GM12878 (cell line): ENCODE results near the gene MEAF6. TPM values are rescaled to one million over a fixed set of nuclear protein-coding genes. Genes with fewer than 3 reads are reported as not detected.

Experiments
- ATAC-seq: fragments of 200-7000 bp; cut with Tn5 transposase; 3 replicates; pipeline ENCODE4 v1.9.1; 2020; ENCODE audit warnings: mild to moderate bottlenecking, moderate library complexity
- BruUV-seq: library from RNA; stranded (reverse); fragments of 400-500 nt; replicated peaks from 2 replicates; lab custom pipeline; 2021; lab: Mats Ljungman, UMichigan
- CTCF ChIA-PET: fragments of 300-600 bp; sonication (Branson Sonifier 250); formaldehyde crosslinking; extraction: SDS; loops from one replicate; lab custom pipeline; 2021; ENCODE audit warnings: inconsistent platforms; lab: Yijun Ruan, JAX
- POLR2A ChIA-PET: fragments of 350-600 bp; formaldehyde crosslinking; extraction: SDS; loops from one replicate; lab custom pipeline; 2021; ENCODE audit warnings: inconsistent platforms; lab: Charles Lee
- RAD21 ChIA-PET: fragments of 300-600 bp; sonication (Branson Sonifier 250); formaldehyde crosslinking; loops from one replicate; lab custom pipeline; 2023; ENCODE audit warnings: antibody characterized with exemption; ENCODE audit not compliant: unreplicated experiment; lab: Charles Lee
- SMC1A ChIA-PET: fragments of 300-600 bp; sonication (Branson Sonifier 250); formaldehyde crosslinking; loops from one replicate; lab custom pipeline; 2023; ENCODE audit not compliant: unreplicated experiment, uncharacterized antibody; lab: Charles Lee
- DNase-seq: peaks from one replicate; pipeline ENCODE4 v3.0.0-alpha.2; 2011; ENCODE audit warnings: low read depth, low spot score
- FAIRE-seq: peaks from 3 replicates; lab custom pipeline; 2011; peaks lifted over from hg19 to GRCh38; lab: Jason Lieb, UNC
- H2AFZ ChIP-seq: 2 replicates; pipeline ENCODE4 v1.6.0; 2011; ENCODE audit warnings: low read depth, low read length, control low read depth; ENCODE audit not compliant: control insufficient read depth
- H3K27ac ChIP-seq: 2 replicates; pipeline ENCODE4 v1.5.1; 2011; ENCODE audit warnings: control low read depth; ENCODE audit not compliant: control insufficient read depth, insufficient read depth
- H3K27me3 ChIP-seq, 2 experiments: replicated peaks in 1 of 2; 2 replicates each; pipeline versions ENCODE4 v1.6.0 to v1.6.1; 2011; ENCODE audit warnings: low read length in 1 of 2; ENCODE audit not compliant: control insufficient read depth in 2 of 2, insufficient read depth in 2 of 2
- H3K36me3 ChIP-seq, 2 experiments: 2 replicates each; pipeline ENCODE4 v1.5.1; 2011; ENCODE audit warnings: low read length in 1 of 2; ENCODE audit not compliant: control insufficient read depth in 2 of 2, insufficient read depth in 2 of 2
- H3K4me1 ChIP-seq: 2 replicates; pipeline ENCODE4 v1.6.1; 2011; ENCODE audit warnings: mild to moderate bottlenecking, low read length, moderate library complexity, mixed read lengths; ENCODE audit not compliant: control insufficient read depth, insufficient read depth
- H3K4me2 ChIP-seq: 2 replicates; pipeline ENCODE4 v1.6.0; 2011; ENCODE audit warnings: control low read depth; ENCODE audit not compliant: control insufficient read depth, insufficient read depth
- H3K4me3 ChIP-seq: fragments of 200-600 bp; sonication (generic); 2 replicates; pipeline ENCODE4 v1.5.1; 2016
- H3K79me2 ChIP-seq: 2 replicates; pipeline ENCODE4 v1.6.0; 2011; ENCODE audit warnings: low read length; ENCODE audit not compliant: control insufficient read depth, insufficient read depth
- H3K9ac ChIP-seq: 2 replicates; pipeline ENCODE4 v1.8.0; 2011; ENCODE audit warnings: low read length, control low read depth, mixed read lengths; ENCODE audit not compliant: control insufficient read depth, insufficient read depth
- H3K9me3 ChIP-seq: replicated peaks from 3 replicates; pipeline ENCODE4 v1.5.1; 2011; ENCODE audit warnings: mild to moderate bottlenecking, low read length; ENCODE audit not compliant: control insufficient read depth, insufficient read depth
- H4K20me1 ChIP-seq: 2 replicates; pipeline ENCODE4 v1.6.0; 2011; ENCODE audit not compliant: control insufficient read depth, insufficient read depth
- JUND ChIP-seq: IDR thresholded peaks from 2 replicates; pipeline ENCODE4 v1.6.1; 2012; ENCODE audit warnings: low read depth, mild to moderate bottlenecking, low read length, improper control_type of control experiment, moderate library complexity
- KDM1A ChIP-seq: fragments of 200-600 bp; sonication (generic); IDR thresholded peaks from 2 replicates; pipeline ENCODE4 v1.6.1; 2016; ENCODE audit warnings: borderline replicate concordance
- POLR2AphosphoS5 ChIP-seq: IDR thresholded peaks from 2 replicates; pipeline ENCODE4 v1.6.1; 2011; ENCODE audit warnings: mild to moderate bottlenecking, low read length, inconsistent platforms
- RBBP5 ChIP-seq: fragments of 200-600 bp; sonication (generic); conservative IDR thresholded peaks from 2 replicates; pipeline ENCODE4 v1.6.1; 2016
- RELB ChIP-seq: fragments of 450-650 bp; IDR thresholded peaks from 2 replicates; pipeline ENCODE4 v1.6.1; 2017; ENCODE audit warnings: low read depth, mild to moderate bottlenecking, moderate library complexity
- SPI1 ChIP-seq: IDR thresholded peaks from 2 replicates; pipeline ENCODE4 v1.6.1; 2011; ENCODE audit warnings: low read depth, mild to moderate bottlenecking, low read length, moderate library complexity, borderline replicate concordance; ENCODE audit not compliant: insufficient read depth
- SREBF2 ChIP-seq: IDR thresholded peaks from 2 replicates; pipeline ENCODE4 v1.6.1; 2012; ENCODE audit warnings: mild to moderate bottlenecking, low read length
- STAT1 ChIP-seq: fragments of 450-650 bp; conservative IDR thresholded peaks from 2 replicates; pipeline ENCODE4 v1.6.1; 2014; ENCODE audit warnings: antibody characterized with exemption, mild to moderate bottlenecking
- ZBTB11 ChIP-seq: fragments of 450-650 bp; formaldehyde crosslinking; IDR thresholded peaks from 2 replicates; pipeline ENCODE4 v1.5.0; 2022; ENCODE audit warnings: mild to moderate bottlenecking, missing genetic modification characterization
- WGBS: methylation state at CpG from one replicate; pipeline ENCODE4 v1.1.6; 2016; ENCODE audit warnings: low lambda C conversion rate; ENCODE audit not compliant: insufficient replicate concordance, insufficient coverage; ENCODE audit errors: missing lambda C conversion rate; 5-methylcytosine and 5-hydroxymethylcytosine counted together
- in situ Hi-C: fragments of 300-500 bp; cut with MboI; formaldehyde crosslinking; loops from 9 replicates; pipeline ENCODE4 v1.14.3; 2018; ENCODE audit warnings: mixed read lengths
- intact Hi-C: fragments of 100-400 bp; cut with micrococcal nuclease; formaldehyde crosslinking; loops from one replicate; pipeline ENCODE4 v1.14.2; 2022; ENCODE audit not compliant: unreplicated experiment
- polyA plus RNA-seq, 11 experiments: library from polyadenylated mRNA; depleted of rRNA in 4 of 11; unstranded in 6 of 11; stranded (reverse) in 5 of 11; fragments of >200 nt; fragmentation: Nextera tagmentation in 4 of 11; fragmentation: Illumina TruSeq in 1 of 11; extraction: Ambion mirVana in 4 of 11; extraction: Trizol in 1 of 11; gene quantifications; 1 replicate in 1 of 11; 2 replicates in 10 of 11; pipeline versions ENCODE4 v1.2.1 to v1.2.3, GENCODE V29; 2011 to 2016; ENCODE audit warnings: inconsistent platforms in 2 of 11, missing spikeins in 2 of 11, low read depth in 1 of 11
- total RNA-seq, 4 experiments: library from RNA; depleted of rRNA in 3 of 4; stranded (reverse); fragments of >200 nt in 3 of 4; fragmentation: Illumina TruSeq in 1 of 4; extraction: Trizol in 1 of 4; gene quantifications; 2 replicates each; pipeline versions ENCODE4 v1.2.1 to v1.2.3, GENCODE V29; 2013 to 2021
- TF ChIP-seq, protein P1 (sequence below), 3 experiments: IDR thresholded peaks in 2 of 3; conservative IDR thresholded peaks in 1 of 3; 2 replicates each; pipeline ENCODE4 v1.5.1; 2011; ENCODE audit warnings: low read depth in 3 of 3, low read length in 3 of 3, mild to moderate bottlenecking in 3 of 3, control low read depth in 2 of 3, moderate library complexity in 2 of 3, inconsistent platforms in 1 of 3, mixed read lengths in 1 of 3; ENCODE audit not compliant: control insufficient read depth in 2 of 3, insufficient read depth in 1 of 3; ENCODE audit errors: extremely low read depth in 1 of 3
- TF ChIP-seq, protein P2 (sequence below): fragments of 450-650 bp; IDR thresholded peaks from 2 replicates; pipeline ENCODE4 v1.6.1; 2017; ENCODE audit warnings: mild to moderate bottlenecking

Gene MEAF6
- total and polyA plus RNA-seq, 10 of the 15 experiments (the other 5 are each of a cell fraction or from before 2014, with no cell fraction given), result 30.8 to 75.0 (median 58.1) TPM

DNA sequence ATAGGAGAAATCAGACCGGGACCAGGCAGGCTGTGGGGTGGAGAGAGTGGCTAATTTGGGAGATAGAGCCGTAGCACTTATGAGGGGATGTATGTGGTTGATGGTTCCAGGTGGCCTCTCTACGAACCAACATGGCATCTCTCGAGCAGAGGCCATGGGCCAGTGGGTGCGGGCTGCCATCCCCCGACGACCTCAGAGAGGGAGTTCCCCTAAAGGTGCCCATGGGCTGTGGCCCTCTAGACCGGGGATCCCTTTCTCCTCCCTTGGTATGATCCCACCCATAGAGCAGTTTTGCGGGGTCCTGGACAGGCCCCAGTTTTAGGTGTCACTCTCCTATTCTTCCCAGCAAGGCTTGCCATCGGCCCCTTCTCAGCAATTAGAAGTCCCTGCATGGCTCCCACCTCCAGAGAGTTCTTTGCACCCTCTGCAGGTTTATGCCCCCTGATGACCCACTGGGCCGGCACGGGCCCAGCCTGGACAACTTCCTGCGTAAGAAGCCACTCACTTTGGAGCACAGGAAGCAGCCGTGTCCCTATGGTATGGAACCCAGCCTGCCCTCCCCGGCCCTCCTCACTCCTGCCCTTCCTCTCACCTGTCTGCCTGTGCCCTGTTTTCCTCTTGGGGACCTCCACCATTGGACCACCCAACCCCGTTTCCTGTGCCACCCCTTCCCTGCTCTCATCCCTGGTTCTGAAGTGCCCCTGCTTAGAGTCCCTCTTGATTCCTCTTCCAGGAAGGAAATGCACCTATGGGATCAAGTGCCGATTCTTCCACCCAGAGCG is 32.4 kb downstream of the MEAF6 start (continued):
- TF ChIP-seq, protein P1, sequence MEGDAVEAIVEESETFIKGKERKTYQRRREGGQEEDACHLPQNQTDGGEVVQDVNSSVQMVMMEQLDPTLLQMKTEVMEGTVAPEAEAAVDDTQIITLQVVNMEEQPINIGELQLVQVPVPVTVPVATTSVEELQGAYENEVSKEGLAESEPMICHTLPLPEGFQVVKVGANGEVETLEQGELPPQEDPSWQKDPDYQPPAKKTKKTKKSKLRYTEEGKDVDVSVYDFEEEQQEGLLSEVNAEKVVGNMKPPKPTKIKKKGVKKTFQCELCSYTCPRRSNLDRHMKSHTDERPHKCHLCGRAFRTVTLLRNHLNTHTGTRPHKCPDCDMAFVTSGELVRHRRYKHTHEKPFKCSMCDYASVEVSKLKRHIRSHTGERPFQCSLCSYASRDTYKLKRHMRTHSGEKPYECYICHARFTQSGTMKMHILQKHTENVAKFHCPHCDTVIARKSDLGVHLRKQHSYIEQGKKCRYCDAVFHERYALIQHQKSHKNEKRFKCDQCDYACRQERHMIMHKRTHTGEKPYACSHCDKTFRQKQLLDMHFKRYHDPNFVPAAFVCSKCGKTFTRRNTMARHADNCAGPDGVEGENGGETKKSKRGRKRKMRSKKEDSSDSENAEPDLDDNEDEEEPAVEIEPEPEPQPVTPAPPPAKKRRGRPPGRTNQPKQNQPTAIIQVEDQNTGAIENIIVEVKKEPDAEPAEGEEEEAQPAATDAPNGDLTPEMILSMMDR (IDR thresholded peaks at IDR 0.05 in 2 of 3, conservative IDR thresholded peaks at IDR 0.05 in 1 of 3; ENCODE audit: control insufficient read depth in 2 of 3, extremely low read depth in 1 of 3, insufficient read depth in 1 of 3, low read depth in 3 of 3, low read length in 3 of 3), result no peak
- TF ChIP-seq SREBF2, result no peak
- TF ChIP-seq RELB, result no peak
- no peak for TF ChIP-seq STAT1

DNA sequence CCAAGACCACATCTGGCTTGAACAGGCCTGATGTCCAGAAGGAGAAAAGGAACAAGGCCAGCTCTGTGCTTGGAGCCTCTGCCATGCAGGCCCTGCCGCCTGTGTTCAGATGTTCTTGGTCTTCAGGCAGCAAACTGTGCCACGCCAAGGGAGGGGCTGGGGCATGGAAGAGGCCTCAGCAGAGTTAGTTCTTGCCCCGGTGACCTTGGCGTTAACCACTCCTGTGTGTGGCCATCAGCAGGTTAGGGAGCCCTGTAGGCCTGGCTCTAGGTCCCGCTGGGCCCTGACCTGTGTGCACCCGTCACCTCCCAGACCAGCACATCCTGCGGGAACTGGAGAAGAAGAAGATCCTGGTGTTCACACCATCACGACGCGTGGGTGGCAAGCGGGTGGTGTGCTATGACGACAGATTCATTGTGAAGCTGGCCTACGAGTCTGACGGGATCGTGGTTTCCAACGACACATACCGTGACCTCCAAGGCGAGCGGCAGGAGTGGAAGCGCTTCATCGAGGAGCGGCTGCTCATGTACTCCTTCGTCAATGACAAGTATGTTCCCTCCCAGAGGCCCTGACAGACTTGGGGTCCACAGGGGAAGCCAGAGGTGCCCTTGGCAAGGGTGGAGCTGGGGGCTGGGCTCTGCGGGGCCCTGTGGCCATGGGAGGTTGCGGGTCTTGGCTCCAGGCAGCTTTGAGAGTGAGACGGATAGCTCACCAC is 33.1 kb downstream of the MEAF6 start:
- BruUV-seq, result no TSS peak
- Histone ChIP-seq H3K4me3 (no peak overlapping the region), H3K4me1 (peaks cover 23% of the 10 kb centered on the region), H3K9me3 (no peaks in the 10 kb centered on the region), H3K4me2 (peak overlapping the region; percentile 41), H3K36me3 (peaks cover 39 to 40% of the 10 kb centered on the region in 2 experiments), H2AFZ (no peak overlapping the region), H3K27ac (no peak overlapping the region), H3K9ac (no peak overlapping the region), H3K27me3 (no peaks in the 10 kb centered on the region), H3K79me2 (peaks cover 56% of the 10 kb centered on the region), H4K20me1 (peaks cover 3% of the 10 kb centered on the region; the same call in 1 of the 2 replicates)
- SMC1A ChIA-PET, result no interaction called here
- RAD21 ChIA-PET, result no interaction called here
- ATAC-seq (no peak), DNase-seq (no peak), FAIRE-seq (no peak)
- WGBS, result 90% methylated on average over 25 of the region's 26 CpGs
- CTCF ChIA-PET, result interaction anchor here (8.1 kb wide), 1 partner anchor 25 kb away, joined by 289 read pairs; no protein-coding TSS in a partner anchor
- POLR2A ChIA-PET, result no interaction called here
- intact Hi-C loops (no loop called here), in situ Hi-C loops (no loop called here)
- TF ChIP-seq POLR2AphosphoS5 (peak; percentile 50), KDM1A (no peak), ZBTB11 (CRISPR knock-in tag) (no peak), SPI1 (no peak), RBBP5 (no peak), JUND (no peak)
- TF ChIP-seq, protein P2, sequence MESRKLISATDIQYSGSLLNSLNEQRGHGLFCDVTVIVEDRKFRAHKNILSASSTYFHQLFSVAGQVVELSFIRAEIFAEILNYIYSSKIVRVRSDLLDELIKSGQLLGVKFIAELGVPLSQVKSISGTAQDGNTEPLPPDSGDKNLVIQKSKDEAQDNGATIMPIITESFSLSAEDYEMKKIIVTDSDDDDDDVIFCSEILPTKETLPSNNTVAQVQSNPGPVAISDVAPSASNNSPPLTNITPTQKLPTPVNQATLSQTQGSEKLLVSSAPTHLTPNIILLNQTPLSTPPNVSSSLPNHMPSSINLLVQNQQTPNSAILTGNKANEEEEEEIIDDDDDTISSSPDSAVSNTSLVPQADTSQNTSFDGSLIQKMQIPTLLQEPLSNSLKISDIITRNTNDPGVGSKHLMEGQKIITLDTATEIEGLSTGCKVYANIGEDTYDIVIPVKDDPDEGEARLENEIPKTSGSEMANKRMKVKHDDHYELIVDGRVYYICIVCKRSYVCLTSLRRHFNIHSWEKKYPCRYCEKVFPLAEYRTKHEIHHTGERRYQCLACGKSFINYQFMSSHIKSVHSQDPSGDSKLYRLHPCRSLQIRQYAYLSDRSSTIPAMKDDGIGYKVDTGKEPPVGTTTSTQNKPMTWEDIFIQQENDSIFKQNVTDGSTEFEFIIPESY, result peak; percentile 82
